Endodermal cell (in vitro differentiated cells): ENCODE measurements around the gene PADI6. TPM values are rescaled to one million over a fixed set of nuclear protein-coding genes. Genes with fewer than 3 reads are reported as not detected.

Experiments
- DNase-seq: peaks from one replicate; pipeline ENCODE4 v3.0.0-alpha.2; 2017
- H3K27ac ChIP-seq: 2 replicates; pipeline ENCODE4 v1.5.1; 2013; ENCODE audit warnings: mild to moderate bottlenecking, low read depth, low read length, moderate library complexity
- H3K27me3 ChIP-seq: 2 replicates; pipeline ENCODE4 v1.6.1; 2013; ENCODE audit warnings: mild to moderate bottlenecking, low read length, moderate library complexity; ENCODE audit not compliant: insufficient read depth, control insufficient read depth, poor library complexity, severe bottlenecking
- H3K36me3 ChIP-seq: 2 replicates; pipeline ENCODE4 v1.7.0; 2013; ENCODE audit warnings: mild to moderate bottlenecking, low read length, moderate library complexity; ENCODE audit not compliant: control insufficient read depth, insufficient read depth
- H3K4me1 ChIP-seq: one replicate; pipeline ENCODE4 v1.7.0; 2013; ENCODE audit warnings: low read length; ENCODE audit not compliant: control insufficient read depth, insufficient read depth
- H3K4me3 ChIP-seq: 2 replicates; pipeline ENCODE4 v1.5.1; 2013; ENCODE audit warnings: mild to moderate bottlenecking, low read length, moderate library complexity
- H3K9ac ChIP-seq: 2 replicates; pipeline ENCODE4 v1.6.1; 2013; ENCODE audit warnings: mild to moderate bottlenecking, low read length, moderate library complexity; ENCODE audit not compliant: poor library complexity, severe bottlenecking; ENCODE audit errors: extremely low read depth
- H3K9me3 ChIP-seq: 2 replicates; pipeline ENCODE4 v1.6.1; 2013; ENCODE audit warnings: mild to moderate bottlenecking, low read length, moderate library complexity; ENCODE audit not compliant: control insufficient read depth
- H3K27ac Mint-ChIP-seq: 2 replicates; pipeline ENCODE4 v1.8.0; 2020; ENCODE audit warnings: mixed read lengths
- H3K27me3 Mint-ChIP-seq: 2 replicates; pipeline ENCODE4 v1.8.0; 2021; ENCODE audit warnings: mild to moderate bottlenecking, mixed read lengths; ENCODE audit not compliant: insufficient read depth
- H3K36me3 Mint-ChIP-seq: 2 replicates; pipeline ENCODE4 v1.8.0; 2020; ENCODE audit warnings: low read depth, mixed read lengths
- H3K4me1 Mint-ChIP-seq: 2 replicates; pipeline ENCODE4 v1.8.0; 2020; ENCODE audit warnings: mixed read lengths
- H3K4me3 Mint-ChIP-seq: 2 replicates; pipeline ENCODE4 v1.8.0; 2020; ENCODE audit warnings: mild to moderate bottlenecking, moderate library complexity, mixed read lengths
- H3K9me3 Mint-ChIP-seq: 2 replicates; pipeline ENCODE4 v1.8.0; 2020; ENCODE audit warnings: mild to moderate bottlenecking, mixed read lengths
- CTCF ChIP-seq: fragments of 200-600 bp; sonication (generic); conservative IDR thresholded peaks from 2 replicates; pipeline ENCODE4 v1.5.0; 2021; ENCODE audit warnings: antibody characterized with exemption, mild to moderate bottlenecking
- WGBS, 2 experiments: methylation state at CpG; one replicate each; pipeline versions ENCODE4 v1.1.5 to v1.1.7; 2013; ENCODE audit warnings: missing lambda C conversion rate in 2 of 2, mixed read lengths in 1 of 2; ENCODE audit not compliant: insufficient coverage in 1 of 2, insufficient read length in 1 of 2; 5-methylcytosine and 5-hydroxymethylcytosine counted together
- total RNA-seq, 2 donors: library from RNA; stranded (reverse); fragmentation: NEBNext Ultra II Directional in 1 of 2; extraction: Animal tissue kit (Norgen Biotek cat#: 25700) in 1 of 2; gene quantifications; 2 replicates in 1 of 2; 3 replicates in 1 of 2; pipeline ENCODE4 v1.2.1, GENCODE V29; 2021

PADI6 gene
- total RNA-seq, 2 donors from 2014 or later: not detected

GRCh38 chr1:17330856-17331255 lies 41.1 kb upstream of the PADI6 start:
- no peak overlapping the region for H3K4me3 Mint-ChIP-seq
- H3K4me1 ChIP-seq: no peaks in the 10 kb centered on the region
- no peaks in the 10 kb centered on the region for H3K4me1 Mint-ChIP-seq
- H3K36me3 Mint-ChIP-seq: no peaks in the 10 kb centered on the region
- peaks cover 5% of the 10 kb centered on the region for H3K9me3 Mint-ChIP-seq
- H3K27me3 Mint-ChIP-seq: peaks cover 11% of the 10 kb centered on the region
- H3K27ac Mint-ChIP-seq: no peak overlapping the region
- no peak overlapping the region for H3K4me3 ChIP-seq
- no peak overlapping the region for H3K27ac ChIP-seq
- H3K27me3 ChIP-seq: no peaks in the 10 kb centered on the region
- peak; percentile 30 for DNase-seq
- no peak overlapping the region for H3K9ac ChIP-seq
- no peaks in the 10 kb centered on the region for H3K9me3 ChIP-seq
- TF ChIP-seq CTCF: no peak
- no peaks in the 10 kb centered on the region for H3K36me3 ChIP-seq
- WGBS, 2 experiments: 76% methylated on average over 6 to 7 of the region's 7 CpGs

GRCh38 chr1:17333081-17333480 lies 38.9 kb upstream of the PADI6 start:
- H3K9me3 Mint-ChIP-seq: peaks cover 5% of the 10 kb centered on the region
- H3K27me3 ChIP-seq: peaks cover 6% of the 10 kb centered on the region
- H3K9ac ChIP-seq: no peak overlapping the region
- H3K27ac Mint-ChIP-seq: no peak overlapping the region
- no peaks in the 10 kb centered on the region for H3K36me3 Mint-ChIP-seq
- H3K4me3 Mint-ChIP-seq: no peak overlapping the region
- H3K4me1 Mint-ChIP-seq: no peaks in the 10 kb centered on the region
- H3K36me3 ChIP-seq: no peaks in the 10 kb centered on the region
- H3K27me3 Mint-ChIP-seq: peaks cover 14% of the 10 kb centered on the region
- H3K4me3 ChIP-seq: no peak overlapping the region
- no peak for DNase-seq
- no peaks in the 10 kb centered on the region for H3K4me1 ChIP-seq
- H3K9me3 ChIP-seq: no peaks in the 10 kb centered on the region
- WGBS, 2 experiments: 95 to 96% methylated on average over 7 to 8 of the region's 8 CpGs
- no peak for TF ChIP-seq CTCF
- no peak overlapping the region for H3K27ac ChIP-seq

- Histone ChIP-seq H3K27me3 (peaks cover 6% of the 10 kb centered on the region), H3K36me3 (no peaks in the 10 kb centered on the region), H3K9ac (no peak overlapping the region), H3K9me3 (no peaks in the 10 kb centered on the region), H3K4me3 (no peak overlapping the region), H3K4me1 (no peaks in the 10 kb centered on the region), H3K27ac (no peak overlapping the region)
- H3K27me3 Mint-ChIP-seq: peaks cover 14% of the 10 kb centered on the region
- no peaks in the 10 kb centered on the region for H3K9me3 Mint-ChIP-seq
- 40 to 48% methylated on average over 4 to 20 of the region's 20 CpGs for WGBS, 2 experiments
- H3K4me3 Mint-ChIP-seq: no peak overlapping the region
- H3K4me1 Mint-ChIP-seq: no peaks in the 10 kb centered on the region
- no peaks in the 10 kb centered on the region for H3K36me3 Mint-ChIP-seq
- peak; percentile 96 for TF ChIP-seq CTCF
- peak; percentile 94 for DNase-seq
- no peak overlapping the region for H3K27ac Mint-ChIP-seq
These were observed 35.9 kb upstream of the PADI6 start for GRCh38 chr1:17335821-17336710.
